Measurements from ENCODE around the gene FSD1.
"Not testable (repeated sequence)": the region's sequence is repeated elsewhere in the genome, so short reads cannot be mapped to it uniquely, and the experiment has no call there.

FSD1 gene

DNA sequence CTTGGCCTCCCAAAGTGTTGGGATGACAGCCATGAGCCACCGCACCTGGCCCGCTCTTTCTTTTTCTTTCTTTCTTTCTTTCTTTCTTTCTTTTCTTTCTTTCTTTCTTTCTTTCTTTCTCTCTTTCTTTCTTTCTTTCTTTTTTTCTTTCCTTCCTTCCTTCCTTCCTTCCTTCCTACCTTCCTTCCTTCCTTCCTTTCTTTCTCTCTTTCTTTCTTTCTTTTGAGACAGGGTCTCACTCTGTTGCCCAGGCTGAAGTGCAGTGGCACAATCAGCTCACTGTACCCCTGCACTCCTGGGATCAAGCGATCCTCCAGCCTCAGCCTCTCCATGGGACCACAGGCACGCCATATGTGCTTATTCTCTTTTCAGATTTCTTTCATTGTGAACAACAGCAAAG is 18.3 kb upstream of the FSD1 start:
- not testable (repeated sequence) for DNase-seq

DNA sequence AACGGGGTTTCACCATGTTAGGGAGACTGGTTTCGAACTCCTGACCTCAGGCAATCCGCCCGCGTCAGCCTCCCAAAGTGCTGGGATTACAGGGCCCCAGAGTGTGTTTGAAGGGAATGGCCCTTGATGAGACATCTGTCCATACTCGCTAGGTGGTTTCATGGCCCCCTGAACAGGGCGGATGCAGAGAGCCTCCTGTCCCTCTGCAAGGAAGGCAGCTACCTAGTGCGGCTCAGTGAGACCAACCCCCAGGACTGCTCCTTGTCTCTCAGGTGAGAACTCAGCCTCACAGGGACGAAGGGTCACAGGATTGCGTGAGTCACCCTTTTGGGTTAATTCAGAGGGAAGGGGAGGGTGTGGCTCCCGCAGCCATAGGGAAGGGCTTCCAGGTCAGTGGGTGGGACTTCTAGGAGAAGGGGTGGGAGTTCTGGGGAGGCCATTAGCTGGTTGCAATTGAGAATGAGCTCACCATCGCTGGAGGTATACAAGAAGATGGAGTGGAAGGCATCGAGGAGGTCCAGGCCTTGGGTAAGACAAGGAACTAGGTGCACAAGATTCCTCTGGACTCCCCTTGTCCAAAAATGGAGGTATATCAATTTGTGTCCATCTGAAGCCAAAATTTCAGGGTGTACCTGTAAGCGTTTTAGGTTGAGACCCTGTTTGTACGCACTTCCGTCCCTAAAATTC is 16.2 kb upstream of the FSD1 start:
- DNase-seq = no peak

DNA sequence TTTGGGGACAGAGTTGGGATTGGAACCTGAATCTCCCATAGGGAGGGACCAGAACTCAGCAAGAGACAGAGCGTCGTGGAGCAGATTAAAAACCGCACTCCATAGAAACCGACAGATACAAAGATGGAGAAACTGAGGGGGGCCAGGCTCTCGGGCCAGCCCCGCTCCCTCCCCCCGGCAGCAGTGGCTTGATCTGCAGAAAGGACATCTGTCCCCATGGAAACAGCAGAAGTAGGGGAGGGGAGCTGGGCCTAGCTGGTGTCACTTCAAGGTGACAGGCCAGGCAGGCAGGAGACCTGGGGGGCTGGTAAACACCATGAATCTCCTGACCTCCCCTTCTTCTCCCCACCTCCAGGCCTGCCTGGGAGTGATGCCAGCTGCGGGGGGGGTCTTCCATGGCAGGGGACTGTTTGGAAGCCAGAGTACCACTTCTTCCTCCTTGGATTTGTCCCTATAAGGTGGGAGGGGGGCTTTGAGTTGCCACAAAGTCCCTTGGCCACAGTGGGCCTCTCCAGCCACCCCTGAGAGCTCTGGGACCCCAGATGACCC is 13.1 kb upstream of the FSD1 start:
- DNase-seq = no peak

DNA sequence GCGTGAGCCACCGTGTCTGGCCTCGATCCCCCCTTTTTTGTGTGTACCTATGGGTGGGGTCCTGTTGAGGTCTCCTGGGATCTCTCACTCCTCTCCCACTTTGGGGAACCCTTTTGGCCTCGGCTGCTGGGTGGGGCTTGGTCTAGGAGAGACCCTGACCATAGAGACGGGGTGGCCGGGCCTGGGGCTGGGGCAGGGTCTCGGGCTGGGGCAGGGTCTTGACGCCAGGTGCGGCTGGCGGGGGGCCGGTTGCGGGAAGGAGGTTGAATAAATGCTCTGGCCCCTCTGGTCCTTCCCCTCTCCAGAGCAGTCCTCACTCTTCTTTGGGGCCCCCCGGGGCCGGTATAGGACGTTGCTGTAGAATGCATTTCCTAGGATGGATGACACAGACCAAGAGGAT is 11.9 kb upstream of the FSD1 start:
- no peak for DNase-seq

DNA sequence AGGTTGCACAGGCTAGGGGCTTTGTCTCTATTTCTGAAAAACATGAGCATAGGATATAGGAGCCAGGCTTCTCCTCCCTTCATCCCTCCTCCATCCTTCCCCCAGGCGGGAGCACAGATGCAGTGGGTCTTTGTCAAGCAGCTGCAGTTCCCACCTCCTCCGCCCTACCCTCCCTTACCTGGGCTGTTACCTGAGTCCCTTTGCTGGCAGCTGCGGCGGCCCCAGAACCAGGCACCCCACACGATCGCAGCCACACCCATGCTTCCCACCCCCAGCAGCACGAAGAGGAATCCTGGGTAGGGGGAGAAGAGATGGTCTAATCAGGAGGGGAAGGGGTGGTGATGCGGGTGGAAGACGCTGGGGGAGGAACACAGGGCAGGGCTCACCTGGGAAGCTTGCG is 10.0 kb upstream of the FSD1 start:
- no peak for DNase-seq

DNA sequence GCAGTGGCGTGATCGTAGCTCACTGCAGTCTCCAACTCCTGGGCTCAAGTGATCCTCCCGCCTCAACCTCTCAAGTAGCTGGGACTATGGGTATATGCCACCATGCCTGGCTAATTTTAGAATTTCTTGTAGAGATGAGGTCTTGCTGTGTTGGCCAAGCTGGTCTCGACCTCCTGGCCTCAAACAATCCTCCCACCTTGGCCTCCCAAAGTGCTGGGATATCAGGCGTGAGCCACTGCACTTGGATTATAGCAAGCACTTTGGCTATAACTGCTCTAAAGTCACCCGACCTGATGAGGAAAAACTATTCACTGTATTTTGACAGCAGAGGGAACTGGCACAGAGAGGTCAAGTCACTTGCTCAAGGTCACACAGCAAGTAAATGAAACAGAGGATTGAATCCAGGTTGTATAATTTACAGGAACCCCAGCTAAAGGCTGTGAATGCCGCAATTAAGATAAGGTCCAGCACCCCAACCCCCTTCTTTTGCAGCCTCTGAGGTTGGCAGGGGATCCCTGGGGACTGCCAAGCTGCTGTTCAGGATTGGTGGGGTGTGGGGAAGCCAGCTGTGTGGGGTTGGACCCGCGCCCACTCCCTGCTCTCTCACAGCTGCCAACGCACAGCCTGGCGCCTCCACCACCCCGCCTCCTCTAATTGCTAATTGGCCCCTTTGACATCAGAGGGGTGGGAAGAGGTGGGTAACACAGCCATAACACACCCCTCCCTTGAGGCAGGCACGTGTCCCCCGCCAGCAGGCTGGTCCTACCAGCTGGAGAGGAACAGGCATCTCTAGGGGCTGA is 8.2 kb upstream of the FSD1 start:
- DNase-seq = no peak

DNA sequence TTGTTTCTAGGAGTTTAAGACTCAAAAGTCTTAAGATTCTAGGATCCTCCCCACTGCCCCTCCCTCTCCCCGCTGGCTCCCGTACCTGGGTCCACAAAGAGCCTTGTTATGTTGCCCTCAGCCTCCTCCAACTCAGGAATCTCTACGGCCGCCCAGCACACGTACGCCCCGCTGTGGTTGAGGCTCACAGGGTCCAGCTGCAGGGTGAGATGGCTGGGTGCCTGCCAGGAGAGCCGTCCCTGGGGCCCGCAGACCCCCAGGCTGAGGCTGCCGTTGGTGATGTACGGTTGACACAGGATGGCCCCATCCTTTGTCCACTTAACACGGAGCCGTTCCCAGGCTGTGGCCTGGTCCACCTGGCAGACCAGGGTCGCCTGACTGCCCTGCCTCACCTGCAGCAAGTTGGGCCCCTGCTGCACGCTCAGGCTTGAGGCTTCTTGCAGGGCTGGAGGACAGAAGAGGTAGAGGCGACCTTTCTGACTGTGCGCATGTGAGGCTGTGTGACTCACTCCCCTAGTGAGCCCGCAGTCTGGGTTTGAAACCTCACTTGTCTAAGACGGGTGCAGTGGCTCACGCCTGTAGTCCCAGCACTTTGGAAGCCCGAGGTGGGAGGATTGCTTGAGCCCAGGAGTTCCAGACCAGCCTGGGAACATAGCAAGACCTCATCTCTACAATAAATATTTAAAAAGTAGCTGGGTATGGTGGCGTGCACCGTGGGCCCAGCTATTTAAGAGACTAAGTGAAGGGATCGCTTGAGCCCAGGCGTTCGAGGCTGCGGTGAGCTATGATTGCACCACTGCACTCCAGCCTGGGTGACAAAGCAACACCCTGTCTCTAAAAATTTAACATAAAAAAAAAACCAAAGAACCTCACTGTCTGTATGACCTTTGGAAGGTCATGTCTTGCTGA is 6.2 kb upstream of the FSD1 start:
- no peak for DNase-seq

DNA sequence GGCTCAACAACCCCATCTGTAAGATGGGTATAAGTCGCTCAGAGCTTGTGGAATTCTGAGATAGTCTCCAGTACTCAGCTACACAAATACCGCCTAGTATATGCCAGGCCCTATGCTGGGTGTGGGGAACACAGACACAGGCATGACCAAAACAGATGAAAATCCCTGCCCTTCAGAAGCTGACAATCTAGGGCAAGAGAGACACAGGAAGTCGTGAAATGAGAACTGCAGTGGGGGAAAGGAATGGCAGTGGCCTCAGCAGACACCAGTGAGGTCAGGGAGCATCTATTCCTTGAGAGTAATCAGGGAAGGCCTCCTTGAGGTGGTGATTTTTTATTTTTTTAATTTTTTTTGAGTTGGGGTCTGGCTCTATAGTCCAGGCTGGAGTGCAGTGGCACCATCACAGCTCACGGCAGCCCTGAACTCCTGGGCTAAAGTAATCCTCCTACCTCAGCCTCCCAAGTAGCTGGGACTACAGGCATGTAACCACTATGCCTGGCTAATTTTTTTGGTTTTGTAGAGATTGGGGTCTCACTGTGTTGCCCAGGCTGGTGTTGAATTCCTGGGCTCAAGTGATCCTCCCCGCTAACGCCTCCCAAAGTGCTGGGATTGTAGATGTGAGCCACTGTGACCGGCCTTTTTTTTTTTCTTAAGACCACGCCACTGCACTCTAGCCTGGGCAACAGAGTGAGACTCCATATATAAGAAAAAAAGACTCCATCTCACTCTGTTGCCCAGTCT is 5.4 kb upstream of the FSD1 start:
- no peak for DNase-seq

DNA sequence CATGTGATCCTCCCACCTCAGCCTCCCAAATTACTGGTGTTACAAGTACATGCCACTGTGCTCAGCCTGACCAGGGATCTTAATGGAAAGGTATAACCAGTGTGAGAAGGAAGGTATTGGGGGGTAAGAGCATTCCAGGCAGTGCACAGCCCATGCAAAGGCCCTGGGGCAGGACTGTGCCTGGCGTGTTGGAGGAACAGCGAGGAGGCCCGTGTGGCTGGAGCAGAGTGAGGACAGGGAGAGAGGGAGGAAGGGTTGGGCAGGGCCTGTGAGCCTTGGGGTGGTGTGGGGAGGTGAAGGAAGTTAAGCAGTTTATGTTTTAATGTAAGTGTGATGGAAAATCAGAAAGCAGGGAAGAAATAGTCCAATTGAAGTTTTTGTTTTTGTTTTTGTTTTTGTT is 3.8 kb upstream of the FSD1 start:
- no peak for DNase-seq

DNA sequence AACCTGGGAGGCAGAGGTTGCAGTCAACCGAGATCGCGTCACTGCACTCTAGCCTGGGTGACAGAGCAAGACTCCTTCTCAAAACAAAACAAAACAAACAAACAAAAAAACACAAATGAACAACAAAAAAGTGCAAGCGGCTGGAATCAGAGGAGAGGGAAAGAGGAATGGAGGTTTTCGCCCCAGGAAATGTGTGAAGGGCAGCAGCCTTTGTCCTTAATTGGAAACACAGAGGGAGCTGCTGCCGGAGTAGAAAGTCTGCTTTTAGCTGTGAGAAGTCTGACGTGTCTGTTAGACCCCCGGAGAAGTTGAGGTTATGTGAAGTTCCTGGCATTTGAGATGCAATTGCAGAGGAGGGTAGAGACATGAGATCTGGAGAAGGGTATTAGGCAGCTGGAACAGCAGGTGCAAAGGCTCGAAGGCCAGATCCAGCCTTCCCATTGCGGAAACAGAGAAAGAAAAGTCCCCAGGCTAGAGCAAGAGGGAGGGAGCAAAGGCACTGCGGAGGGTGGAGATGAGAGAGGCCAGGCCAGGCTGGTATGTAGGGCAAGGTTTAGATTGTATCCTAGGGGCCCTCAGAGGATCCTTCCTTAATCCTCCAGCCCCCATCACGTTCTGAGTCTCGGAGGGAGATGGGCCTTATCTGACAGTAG is 2.7 kb upstream of the FSD1 start:
- DNase-seq = no peak

DNA sequence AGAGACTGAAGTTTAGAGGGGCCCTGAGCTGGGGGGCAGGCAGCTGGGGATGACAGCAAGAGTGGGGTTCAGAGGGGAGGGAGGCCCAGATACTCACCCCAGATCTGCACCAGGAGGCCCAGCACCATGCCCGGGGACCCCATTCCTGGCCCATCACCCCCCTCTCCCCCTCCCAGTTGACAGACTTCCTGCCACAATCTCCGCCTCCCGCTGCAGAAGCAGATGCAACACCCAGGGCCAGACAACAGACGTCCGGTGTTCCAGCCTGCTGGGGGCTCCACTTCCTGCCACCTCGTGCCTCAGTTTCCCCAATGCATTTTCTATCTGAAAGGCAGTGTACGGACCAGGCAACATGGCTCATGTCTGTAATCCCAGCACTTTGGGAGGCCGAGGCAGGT is 2.2 kb upstream of the FSD1 start, which contains the start of gene TMIGD2:
TSS of gene TMIGD2 (minus strand) at position 147 of the 398 bp plus-strand sequence. CDS start at position 143, 4 bp downstream.
- no peak for DNase-seq

DNA sequence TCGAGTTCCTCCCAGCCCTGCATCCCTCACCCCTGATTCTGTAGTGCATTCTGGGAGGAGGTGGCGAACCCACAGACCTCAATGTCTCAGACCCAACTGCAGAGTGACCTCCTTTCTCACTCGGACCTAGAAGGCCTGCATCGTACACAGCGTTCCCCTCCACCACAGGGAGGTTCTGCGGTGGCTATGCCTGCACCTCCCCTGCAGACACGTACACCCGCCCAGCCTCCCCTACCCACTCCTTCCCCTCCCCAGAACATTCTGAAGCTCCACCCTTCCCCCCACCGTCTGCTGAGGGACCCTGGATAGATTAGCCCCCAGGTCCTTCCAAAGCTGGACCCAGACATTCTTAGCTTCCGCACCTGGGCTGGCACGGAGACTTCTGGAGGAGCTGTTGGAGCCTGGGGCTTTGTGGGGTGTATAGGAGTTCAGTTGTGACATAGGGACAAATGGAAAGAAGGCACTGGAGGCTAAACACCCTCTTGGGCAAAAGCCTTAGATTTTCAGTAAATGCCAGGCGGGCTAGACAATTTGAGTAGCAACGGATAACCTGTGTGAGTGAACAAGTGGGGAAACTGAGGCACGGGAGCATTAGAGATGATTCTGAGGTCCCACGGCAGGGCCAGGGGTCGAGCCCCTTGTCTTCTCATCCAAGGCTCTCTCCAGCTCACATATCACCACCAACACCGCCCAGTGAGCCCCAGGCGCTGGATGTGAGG is 420 bp upstream of the FSD1 start:
- no peak for DNase-seq

DNA sequence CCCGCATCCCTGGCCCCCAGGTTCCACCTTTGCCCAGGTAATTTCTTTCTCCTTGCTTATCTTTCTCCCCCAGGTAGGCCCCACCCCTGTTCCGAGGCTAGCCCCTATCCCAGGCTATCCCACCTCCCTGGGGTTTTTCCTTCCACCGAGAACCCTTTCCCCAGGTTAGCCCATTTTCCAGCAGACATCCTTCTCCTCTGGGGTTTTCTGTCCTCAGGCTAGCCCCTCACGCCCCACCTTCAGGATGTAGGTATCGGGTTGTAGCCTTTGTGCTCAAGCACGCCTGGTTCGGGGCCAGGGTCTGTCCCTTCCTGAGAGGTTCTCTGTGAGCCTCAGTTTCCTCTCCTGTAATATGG is 837 bp downstream of the FSD1 start:
- DNase-seq = no peak

DNA sequence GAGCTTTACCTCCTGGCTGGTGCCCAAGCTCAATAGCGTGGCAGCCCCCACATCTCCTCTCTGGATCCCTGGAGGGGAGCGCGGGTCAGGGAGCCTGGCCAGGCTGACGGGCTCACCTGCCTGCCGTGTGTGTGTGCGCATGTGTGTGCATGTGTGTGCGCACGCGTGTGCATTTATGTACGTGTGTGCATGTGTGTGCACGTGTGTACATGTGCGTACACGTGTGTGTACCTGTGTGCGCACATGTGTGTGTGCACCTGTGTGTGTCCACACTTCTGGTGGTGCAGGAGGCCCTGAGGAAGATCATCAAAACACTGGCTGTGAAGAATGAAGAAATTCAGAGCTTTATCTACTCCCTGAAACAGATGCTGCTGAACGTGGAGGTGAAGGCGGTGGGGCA is 1.3 kb downstream of the FSD1 start:
- DNase-seq = no peak

DNA sequence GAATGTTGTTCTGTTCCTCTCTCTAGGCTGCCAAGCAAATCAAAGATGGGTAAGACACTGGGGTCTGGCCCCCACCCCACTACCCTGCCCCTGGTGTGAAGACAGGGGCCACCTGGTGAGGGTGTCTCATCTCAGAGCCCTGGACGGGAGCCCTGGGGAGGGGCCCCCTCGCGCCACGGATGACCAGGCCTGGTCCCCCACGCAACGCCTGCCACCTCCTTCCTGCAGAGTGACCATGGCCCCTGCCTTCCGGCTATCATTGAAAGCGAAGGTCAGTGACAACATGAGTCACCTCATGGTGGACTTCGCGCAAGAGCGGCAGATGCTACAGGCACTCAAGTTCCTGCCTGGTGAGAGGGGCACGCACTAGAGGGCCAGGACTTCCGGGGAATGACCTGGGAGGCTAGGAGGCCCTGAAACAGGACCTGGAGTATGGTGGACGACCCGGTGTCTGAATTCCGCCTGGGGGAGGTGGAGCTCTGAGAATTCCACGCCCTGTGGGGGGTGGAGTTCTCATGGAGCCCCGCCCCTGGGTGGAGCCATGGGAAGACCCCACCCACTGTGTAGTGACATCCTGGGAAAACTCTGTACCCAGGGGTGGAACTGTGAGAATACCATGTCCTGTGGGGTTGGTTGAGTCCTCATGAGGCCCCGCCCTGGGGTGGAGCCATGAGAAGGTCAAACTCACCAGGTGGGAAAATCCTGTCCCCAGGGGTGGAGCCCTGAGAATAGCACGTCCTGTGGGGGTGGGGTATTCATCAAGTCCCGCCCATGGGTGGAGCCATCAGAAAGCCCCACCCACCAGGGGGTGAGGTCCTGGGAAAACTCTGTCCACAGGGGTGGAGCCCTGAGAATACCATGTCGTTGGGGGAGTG is 6.1 kb downstream of the FSD1 start:
- DNase-seq = no peak

DNA sequence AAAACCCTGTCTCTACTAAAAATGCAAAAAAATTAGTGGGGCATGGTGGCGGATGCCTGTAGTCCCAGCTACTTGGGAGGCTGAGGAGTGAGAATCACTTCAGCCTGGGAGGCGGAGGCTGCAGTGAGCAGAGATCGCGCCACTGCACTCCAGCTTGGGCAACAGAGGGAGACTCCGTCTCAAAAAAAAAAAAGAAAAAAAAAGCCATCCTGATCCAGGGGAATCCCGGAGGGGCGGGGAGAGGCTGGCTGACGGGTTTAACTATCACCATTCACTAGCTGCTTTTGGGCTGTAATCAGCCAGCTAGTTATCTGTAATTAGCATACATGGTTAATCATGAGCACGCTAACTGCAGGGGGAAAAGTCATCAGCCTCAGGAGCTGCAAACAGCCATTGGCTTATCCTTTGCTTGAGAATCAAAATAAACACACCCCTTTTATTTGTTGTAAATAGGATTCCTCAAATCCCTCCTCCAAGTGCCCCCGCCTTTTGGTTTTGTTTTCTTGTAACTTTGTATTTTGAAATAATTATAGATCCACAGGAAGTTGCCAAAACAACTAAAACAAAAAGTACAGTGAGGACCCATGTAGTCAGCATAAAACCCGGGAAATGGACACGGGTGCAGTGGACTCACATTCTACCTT is 9.6 kb downstream of the FSD1 start:
- no peak for DNase-seq

DNA sequence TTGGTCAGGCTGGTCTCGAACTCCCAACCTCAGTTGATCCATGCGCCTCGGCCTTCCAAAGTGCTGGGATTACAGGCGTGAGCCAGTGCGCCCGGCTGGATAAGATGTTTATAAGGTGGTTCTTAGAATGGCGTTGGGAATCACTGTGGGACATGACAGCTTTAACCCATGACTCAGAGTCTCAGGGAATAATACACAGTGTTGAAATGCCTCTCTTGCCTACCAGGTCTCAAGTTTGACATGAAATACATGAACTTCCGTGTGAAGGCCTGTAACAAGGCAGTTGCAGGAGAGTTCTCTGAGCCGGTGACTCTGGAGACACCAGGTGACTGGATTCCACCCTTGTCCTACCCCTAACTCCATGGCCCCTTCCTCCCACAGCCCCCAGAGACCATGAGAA is 12.6 kb downstream of the FSD1 start:
- no peak for DNase-seq

DNA sequence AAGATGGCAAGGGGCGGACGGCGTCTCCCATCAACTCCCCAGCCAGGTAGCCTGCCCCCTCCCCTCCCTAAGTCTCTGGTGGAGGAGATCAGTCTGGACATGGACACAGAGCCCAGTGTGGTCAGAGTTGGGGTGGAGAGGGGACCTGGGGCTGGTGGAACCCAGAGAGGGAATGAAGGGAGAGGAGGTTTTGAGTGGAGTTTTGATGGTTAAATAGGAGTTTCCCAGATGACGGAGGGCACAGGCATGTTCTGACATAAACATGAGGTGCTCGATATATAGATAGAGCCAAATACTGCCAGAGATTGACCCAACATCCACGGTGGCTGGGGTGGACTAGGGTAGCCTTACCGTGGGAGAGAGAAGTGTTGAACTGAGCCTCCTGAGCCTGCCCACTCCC is 14.1 kb downstream of the FSD1 start:
- no peak for DNase-seq

DNA sequence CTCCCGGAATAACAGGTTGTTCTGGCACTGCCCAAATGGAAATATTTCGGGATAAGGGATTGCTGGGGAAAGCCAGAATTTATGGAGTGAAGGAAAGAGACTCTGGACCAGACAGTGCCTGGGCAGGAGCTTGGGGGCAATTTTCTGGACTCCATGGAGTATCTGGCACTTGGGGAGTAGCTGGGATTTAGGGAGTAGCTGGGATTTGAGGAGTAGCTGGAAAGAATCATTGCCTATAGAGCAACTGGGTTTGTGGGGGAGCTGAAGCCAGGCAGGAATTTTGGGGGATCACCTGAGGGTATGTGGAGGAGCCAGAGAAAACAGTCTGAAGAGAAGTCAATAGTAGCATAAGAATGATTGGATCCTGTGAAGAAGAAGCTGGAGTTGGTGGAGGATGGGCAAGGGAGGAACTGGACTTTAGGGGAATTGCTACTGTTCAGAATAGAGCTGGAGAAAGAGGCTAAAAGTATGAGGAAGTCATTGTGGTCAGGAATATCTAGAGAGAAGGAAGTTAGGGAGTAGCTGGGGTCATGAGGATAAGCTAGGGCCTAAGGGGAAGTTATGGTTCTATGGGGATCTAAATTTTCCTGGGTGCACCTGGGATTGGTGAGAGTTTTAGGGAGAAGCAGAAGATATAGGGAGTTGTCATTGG is 14.8 kb downstream of the FSD1 start:
- DNase-seq = no peak
